AG20443 (cell line): ENCODE results near the gene GABRB1.
A peak's percentile ranks its signal among the peaks of the same experiment; 100 is the strongest.
"Not testable (repeated sequence)": the region's sequence is repeated elsewhere in the genome, so short reads cannot be mapped to it uniquely, and the experiment has no call there.

Experiments used
- DNase-seq: peaks from one replicate; pipeline ENCODE4 v3.0.0; 2012; ENCODE audit warnings: low spot score, mixed read lengths

Gene GABRB1

DNA sequence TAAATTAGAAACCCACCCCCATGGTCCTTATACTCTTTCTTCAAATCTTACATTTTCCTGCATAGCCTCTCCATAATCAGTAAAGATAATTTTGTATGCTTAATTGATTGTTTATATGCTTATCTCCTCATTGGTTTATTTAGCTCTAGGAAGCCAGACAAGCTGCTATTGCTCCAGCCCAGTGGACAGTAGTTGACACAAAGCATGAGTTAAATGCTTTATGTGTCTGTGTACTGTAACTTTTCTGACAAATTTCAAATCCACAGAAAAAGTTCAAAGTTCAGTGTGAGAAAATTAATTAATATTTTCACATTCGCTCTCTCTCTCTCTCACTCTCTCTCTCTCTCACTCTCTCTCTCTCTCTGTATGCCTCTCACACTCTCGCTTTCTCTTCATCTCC, 181.7 kb downstream of the GABRB1 start:
- no peak for DNase-seq

DNA sequence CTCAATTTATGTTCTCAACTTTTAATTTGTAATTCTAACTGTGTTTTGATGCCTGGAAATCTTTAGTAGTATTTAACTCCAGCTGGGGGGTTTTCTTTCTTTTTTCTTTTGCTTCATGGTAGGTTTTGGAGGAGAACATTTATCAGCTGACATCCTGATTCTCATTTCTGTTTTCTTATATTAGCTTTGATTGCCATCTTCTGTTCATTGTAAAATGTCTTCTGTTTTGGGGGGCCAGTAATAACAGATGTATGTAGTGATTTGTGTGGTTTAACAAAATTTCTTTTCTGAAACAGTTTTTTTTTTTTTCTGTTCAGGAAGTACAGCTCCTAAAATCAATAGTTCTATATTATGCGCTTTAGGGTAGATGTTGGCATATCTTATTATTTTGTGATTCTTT, 182.2 kb downstream of the GABRB1 start:
- DNase-seq, result no peak

DNA sequence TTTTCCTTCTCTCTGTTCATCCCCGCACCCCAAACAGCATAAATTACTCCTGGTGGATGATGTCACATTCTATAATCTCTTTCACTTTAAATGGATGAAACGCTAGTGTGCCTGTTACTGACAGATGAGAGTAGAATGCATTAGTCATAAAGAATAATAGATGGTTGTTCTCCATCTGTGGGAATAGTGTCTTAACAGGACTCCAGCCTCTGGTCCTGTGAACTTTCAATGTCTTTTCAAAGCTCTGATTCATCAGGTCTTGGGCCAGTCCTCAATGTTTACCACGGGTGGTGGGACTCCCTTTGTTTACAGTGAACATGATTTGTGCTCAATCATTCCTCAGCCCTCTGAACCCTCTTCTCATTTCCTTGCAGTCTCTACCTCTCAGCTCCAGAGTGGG, 182.6 kb downstream of the GABRB1 start:
- DNase-seq, result peak; percentile 28

DNA sequence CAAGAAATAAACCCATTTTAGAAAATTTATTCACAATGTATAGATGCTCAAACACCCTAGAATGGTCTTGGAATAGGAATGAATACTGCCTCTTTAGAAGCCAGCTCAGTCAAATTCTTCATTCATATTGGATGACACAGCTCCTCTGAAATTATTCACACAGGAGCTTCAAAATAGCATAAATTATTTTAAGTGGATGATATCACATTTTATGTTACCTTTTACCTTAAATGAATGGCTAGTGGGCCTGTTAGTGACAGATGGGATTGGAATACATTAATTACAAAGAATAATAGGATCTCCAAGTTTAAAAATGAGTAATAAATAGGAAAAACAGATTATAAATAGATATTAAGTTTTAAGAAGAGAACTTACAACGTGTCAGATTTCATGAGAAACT, 184.4 kb downstream of the GABRB1 start:
- no peak for DNase-seq

DNA sequence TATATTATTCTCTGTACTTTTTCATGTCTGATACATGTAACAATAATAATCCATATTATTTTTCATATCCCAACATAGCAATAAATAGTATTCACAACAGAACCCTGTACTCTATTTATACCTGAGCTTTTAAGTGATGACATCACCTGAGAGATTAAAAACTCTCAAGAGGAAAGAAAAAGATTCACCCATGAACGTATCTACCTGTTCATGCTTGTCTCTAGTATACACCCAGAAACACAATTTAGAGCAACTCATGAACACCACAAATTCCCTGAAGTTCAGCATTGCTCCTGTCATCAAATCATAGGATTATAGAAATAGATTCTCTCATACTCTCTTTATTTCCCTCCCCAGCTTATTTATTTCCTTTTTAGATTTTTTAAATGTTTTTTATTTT, 185.9 kb downstream of the GABRB1 start:
- DNase-seq, result no peak

DNA sequence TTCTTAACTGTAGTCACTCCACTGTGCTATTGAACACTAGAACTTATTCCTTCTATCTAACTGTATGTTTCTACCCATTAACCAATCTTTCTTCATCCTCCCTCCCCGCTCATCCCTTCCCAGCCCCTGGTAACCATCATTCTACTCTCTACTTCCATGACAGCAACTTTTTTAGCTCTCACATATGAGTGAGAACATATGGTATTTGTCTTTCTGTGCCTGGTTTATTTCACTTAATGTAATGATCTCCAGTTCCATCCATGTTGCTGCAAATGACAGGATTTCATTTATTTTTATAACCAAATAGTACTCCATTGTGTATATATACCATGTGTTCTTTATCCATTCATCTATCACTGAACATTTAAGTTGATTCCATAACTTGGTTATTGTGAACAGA, 186.5 kb downstream of the GABRB1 start:
- no peak for DNase-seq

DNA sequence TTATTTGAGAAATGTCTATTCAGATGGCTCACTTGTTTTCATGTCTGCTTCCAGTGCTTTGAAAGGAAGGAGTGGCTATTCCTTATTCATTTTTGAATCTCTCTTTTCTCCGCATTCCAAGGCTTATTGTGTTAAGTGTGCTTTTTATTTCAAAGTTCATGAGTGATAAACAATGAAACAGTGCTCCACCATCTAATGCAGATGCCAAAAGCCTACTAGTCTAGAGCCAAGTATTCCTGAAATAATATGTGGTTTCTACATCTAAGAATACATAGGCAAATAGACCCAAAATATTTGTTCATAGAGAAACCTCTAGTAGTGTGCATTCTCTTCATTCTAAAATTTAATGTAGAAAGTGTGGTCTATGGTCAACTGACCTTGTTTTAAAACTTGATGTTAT, 187.3 kb downstream of the GABRB1 start:
- no peak for DNase-seq

DNA sequence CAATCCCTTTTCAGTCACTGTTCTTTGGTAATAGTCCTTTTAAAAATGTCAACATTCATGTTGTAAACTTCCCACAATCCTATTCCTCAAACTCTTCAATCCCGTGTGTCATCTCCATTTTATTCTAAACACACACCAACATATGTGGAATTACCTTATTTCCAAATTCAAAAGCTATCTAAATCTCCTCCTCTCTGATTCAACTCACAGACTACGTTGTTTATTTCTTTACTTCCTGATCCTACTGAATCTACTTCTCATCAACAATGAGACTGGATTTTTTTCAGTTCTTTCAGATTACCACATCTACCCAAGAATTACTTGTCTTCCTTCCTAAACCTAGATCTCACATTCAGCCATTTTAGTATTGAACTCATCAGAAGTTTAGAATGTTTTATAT, 188.2 kb downstream of the GABRB1 start:
- DNase-seq, result no peak

DNA sequence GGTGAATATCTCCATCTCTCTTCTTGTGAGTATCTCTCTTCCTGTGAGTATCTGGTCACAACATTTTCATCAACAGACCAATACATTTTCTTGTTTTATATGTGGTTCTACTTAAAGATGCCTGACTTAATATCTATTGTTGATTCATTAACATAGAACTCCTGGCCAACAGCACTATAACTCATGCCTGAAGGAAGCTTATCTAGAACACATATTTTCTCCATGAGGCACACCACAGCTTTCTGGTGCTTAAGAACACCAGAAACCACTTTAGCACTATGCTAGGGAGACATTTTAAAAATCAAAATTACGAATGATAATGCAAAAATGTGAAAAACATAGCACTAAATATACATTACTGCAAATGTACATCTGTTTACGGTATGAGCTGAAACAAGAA, 190.4 kb downstream of the GABRB1 start:
- DNase-seq, result no peak

DNA sequence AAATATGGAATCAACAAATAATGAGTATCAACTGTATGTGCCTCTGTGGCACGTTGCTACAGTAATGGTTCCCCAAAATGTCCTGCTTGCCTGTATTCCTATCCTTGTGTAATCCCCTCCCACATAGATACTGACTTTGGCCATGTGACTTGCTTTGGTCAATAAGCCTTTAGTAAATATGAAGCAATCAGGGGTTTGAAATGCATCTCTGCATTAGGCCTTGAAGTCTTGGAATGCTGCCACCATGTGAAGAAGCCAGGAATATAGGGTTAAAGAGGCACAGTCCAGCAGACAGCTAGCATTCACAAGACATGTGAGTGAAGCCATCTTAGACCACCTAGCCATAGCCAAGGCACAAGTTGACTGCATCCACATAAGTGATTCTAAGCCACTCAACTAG, 190.9 kb downstream of the GABRB1 start:
- no peak for DNase-seq

DNA sequence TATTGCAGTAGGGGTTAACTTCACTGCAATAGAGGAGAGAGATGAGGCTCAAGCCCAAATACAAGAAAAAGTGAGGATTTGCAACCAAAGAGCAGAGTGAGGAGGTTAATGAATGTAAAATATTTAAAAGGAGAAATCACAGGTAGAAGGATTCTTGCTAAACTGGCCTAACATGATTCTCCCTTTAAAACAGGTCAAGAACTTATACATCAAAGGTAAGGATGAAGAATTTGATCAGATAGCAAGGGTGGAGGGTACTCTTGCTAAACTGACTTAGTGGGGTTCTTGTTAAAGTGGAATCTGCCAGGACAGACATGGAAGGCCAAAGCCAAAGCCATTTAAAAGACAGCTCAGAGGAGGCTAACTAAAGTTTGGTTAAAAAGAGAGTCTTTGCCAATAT, 193.0 kb downstream of the GABRB1 start:
- no peak for DNase-seq

DNA sequence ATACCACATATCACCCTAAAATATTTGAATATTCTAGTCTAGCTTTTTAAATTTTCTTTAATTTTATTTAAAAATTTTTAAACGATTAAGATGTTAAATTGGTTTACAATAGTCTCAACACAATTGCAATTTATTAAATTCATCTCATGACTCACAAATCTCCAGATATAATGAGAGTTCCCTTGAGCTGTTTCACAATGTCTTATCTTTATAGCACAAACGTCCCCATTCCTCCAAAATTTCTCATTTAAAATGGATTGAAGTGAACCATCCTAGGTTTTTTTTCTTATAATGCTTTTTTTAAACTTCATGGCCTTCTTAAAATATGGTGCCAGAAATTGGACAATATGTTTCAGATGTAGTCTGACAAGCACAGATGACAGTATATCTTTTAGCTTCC, 204.4 kb downstream of the GABRB1 start:
- DNase-seq, result no peak

DNA sequence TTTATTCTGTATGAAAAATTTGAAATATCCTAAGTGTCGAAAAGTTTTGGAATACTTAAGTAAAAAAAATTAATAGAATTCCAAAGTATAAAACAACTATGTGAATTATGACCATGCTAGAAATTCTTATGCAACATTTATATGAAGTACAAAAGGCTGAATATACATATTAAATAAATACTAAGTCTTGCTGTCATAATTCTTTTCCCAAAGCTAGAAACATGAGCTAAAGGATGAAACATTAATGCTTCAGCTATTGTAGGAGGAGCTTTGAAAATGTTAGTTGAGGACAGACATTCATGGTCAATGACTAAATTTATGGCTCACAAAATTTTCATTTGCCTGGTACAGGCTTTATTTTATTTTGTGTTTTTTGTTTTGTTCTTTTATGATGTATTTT, 207.3 kb downstream of the GABRB1 start:
- no peak for DNase-seq

DNA sequence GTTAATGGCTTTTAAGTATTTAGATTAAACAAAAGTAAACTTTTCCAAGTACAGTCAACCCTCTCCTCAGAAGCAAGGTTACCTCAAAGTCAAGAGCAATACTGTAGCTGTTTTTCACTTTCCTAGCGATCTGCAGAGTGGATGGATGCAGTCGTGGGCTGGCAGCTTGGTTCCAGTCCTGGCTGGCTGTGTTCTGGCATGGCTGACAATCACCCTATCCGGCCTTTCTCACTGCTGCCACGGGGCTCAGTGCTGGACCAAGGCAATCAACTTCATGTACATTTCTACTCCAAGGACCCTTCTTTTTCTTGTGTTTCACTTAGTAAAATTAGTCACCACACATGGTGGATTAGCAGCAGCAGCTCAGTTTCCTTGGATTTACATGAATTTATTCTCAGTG, 208.3 kb downstream of the GABRB1 start:
- no peak for DNase-seq

DNA sequence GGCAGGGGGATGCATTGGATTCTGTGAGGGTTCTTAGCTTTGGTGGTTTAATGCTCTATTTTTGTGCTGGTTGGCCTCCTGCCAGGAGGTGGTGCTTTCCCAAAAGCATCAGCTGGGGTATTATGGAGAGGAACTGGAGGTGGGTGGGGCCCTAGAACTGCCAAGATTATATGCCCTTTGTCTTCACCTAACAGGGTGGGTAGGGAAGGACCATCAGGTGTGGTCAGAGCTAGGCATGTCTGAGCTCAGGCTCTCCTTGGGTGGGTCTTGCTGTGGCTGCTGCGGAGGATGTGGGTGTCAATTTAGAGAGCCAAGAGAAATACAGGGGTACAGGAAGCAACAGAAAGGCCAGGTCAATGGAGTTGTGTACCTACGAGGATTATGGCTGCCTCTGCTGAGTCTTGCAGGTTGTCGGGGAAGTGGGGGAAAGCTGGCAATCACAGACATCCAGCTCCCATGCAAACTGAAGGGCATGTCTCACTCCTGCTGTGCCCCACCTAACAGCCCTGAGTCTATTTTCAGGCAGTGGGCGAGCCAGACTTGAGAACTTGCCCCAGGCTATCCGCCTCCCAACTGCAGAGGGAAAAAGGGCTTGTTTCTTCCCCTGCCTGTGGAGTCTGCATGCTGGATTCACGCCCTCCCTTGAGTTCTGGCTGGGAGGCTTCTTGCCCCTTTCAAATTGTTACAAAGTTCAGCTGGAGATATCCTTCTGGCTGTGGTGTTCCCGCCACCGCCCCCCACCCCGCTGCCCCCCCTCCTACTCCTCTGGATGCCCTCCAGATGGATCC, 220.2 kb downstream of the GABRB1 start:
- DNase-seq, result no peak

DNA sequence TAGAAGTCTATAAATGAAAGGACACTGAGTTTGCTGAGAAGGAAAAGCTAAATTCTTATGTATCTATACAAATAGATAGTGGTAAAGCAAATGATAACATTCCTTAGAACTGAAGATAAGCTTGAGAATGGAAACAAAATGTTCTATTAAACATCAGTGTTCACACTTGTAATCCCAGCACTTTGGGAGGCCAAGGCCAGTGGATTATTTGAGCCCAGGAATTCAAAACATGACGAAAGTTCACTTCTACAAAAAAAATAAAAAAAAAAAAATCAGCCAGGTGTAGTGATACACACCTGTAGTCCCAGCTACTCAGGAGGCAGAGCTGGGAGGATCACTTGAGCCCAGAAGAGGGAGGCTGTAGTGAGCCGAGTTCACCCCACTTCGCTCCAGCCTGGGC, 232.4 kb downstream of the GABRB1 start:
- DNase-seq, result no peak

DNA sequence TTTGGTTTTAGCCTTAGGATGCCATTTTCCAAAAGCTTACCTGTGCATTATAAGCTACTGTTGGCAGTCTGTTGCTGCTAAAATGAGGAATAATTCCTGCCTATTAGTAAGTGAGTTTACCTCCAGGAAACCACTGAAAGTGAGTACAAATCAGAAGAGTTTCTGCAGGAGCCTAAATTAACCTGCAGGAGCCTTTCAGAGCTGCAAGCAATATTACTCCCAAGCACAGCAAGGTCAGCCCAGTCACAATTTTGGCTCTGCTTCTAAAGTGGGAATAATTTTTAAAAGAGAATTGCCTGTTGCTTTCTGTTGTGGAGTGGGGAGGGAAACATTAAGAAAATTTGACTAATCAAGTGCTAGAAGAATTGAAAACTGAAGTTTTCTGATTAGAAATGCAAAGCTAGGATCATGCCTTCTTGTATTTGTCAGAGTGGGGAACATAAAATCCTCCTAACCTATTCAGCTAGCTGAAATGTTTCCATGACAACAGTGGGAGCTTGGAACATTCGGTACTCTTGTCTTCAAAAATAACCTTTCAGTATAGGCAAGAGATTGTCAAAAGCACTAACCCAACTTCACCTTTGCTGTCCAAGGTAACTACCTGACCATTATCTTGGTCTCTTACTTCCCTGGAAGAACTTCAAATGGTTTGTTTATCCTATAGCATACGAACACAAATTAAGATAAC, 239.0 kb downstream of the GABRB1 start:
- DNase-seq, result no peak

DNA sequence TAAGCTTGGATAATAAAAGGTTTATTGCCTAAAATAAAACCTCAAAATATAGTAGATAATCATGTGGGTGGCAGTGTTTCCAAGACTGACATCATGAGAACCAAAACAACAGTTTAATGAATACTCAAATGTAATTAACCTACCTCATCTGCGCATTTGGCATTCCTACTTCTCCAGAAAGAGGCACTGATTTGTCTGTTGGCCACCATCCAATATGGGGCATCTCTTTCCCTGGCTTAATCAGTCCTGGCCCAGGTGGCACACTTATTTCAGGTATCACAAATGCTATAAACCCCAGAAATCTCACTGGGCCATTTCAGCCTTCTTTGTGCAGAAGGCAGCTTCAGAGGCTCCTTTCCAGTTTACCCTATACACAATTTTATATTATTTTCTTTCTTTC, 239.9 kb downstream of the GABRB1 start:
- no peak for DNase-seq

DNA sequence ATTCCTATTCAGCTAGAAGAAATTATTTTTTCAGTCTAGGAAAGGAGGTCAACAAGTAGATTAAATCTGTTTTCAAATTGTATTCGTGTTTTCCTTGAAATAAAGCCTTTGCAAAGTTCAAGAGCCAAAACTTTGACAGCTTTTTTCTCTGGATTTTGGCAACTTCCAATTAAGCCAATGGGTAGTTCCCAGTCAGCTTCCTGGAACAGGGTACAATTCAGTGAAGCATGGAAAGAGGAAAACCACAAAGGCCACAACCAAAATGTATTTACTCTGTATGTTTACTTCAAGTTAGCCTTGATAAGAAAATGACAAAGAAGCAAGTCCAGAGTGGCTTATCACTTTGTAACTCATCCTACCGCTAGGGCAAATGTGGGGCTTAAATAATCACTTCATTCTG, 243.5 kb downstream of the GABRB1 start:
- DNase-seq, result no peak

DNA sequence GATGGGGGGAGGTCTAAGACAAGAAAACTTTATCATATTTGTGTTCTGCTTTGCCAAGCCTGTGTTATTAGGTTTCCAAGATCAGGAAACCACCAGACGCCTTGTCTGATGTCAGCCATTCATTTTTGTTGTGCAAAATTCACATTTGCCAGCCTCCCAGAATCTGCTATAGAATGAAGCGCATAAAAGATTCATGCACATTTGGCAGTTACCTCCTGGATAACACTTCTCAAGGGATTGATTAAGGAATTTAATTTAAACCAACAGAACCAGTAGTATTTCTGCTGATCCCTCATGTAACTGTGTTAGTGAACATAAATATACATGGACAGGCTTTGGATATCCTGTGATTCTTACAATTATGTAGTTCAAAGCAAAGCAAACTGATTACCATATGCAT, 244.2 kb downstream of the GABRB1 start:
- DNase-seq, result no peak

DNA sequence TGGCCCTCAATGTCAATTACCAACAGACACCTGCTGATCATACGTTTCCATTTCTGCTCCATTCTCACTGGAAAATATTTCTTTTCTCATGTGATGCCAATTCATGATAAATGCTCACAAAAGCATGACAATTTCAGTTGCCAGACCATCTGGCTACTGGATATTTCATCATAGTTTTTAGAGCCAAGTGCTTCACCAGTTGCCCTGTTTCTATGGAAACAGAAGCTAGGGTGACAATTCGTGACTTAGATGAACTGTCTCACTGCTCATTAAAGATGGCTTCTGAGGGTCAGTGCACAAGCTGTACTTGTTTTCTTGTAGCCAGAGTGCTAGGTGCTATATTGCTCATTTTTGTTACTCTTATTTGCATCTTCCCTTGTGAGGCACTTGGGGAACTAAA, 247.3 kb downstream of the GABRB1 start:
- DNase-seq, result no peak

DNA sequence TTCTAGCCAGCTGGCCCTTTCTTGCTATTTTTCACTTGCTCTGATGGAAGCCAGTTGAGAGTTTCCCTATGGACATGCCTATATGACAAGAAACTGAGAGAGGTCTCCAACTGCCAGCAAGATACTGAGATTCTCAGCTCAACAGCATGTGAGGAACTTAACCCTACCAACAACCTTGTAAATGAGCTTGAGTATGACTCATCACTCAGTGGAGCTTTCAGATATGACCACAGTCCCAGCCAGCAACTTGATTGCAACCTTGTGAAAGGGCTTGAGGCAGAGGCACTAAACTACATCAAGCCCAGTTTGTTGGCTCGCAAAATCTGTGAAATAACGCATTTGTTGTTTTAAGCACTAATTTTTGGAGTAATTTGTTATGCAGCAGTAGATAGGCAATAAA, 256.4 kb downstream of the GABRB1 start:
- DNase-seq, result peak; percentile 9

DNA sequence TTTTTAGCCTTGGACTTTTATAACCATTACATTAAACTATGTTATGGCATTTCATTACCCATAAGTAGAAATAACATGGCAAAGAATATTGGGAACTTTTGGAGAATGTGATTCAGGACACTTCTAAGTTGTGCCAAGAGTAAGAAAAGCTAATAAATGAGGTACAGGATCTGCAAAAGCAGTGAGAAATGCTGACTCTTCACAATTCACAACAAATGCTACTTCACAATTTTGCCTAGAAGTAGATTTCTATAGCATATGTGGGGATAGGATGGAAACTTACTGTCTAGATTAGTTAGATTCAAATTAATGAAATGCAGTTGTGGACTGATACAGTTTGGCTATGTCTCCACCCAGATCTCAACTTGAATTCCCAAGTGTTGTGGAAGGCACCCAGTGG, 258.4 kb downstream of the GABRB1 start:
- DNase-seq, result no peak

DNA sequence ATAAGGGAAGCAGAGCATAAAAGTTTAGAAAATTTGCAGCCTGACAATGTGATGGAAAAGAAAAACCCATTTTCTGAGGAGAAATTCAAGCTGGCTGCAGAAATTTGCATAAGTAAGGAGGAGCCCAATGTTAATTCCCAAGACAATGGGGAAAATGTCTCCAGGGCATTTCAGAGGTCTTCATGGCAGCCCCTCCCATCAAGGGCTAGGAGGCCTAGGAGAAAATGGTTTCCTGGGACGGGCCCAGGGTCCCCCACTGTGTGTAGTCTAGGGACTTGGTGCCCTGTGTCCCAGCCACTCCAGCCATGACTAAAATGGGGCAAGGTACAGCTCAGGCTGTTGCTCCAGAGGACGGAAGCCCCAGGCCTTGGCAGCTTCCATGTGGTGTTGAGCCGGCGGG, 259.5 kb downstream of the GABRB1 start:
- DNase-seq, result not testable (repeated sequence)
